Endodermal cell (in vitro differentiated cells): Measurements from ENCODE around the gene DZIP3. TPM values are rescaled to one million over a fixed set of nuclear protein-coding genes. Genes with fewer than 3 reads are reported as not detected.

Experiments used
- DNase-seq: peaks from one replicate; pipeline ENCODE4 v3.0.0-alpha.2; 2017
- H3K27ac ChIP-seq: 2 replicates; pipeline ENCODE4 v1.5.1; 2013; ENCODE audit warnings: mild to moderate bottlenecking, low read depth, low read length, moderate library complexity
- H3K27me3 ChIP-seq: 2 replicates; pipeline ENCODE4 v1.6.1; 2013; ENCODE audit warnings: mild to moderate bottlenecking, low read length, moderate library complexity; ENCODE audit not compliant: insufficient read depth, control insufficient read depth, poor library complexity, severe bottlenecking
- H3K36me3 ChIP-seq: 2 replicates; pipeline ENCODE4 v1.7.0; 2013; ENCODE audit warnings: mild to moderate bottlenecking, low read length, moderate library complexity; ENCODE audit not compliant: control insufficient read depth, insufficient read depth
- H3K4me1 ChIP-seq: one replicate; pipeline ENCODE4 v1.7.0; 2013; ENCODE audit warnings: low read length; ENCODE audit not compliant: control insufficient read depth, insufficient read depth
- H3K4me3 ChIP-seq: 2 replicates; pipeline ENCODE4 v1.5.1; 2013; ENCODE audit warnings: mild to moderate bottlenecking, low read length, moderate library complexity
- H3K9ac ChIP-seq: 2 replicates; pipeline ENCODE4 v1.6.1; 2013; ENCODE audit warnings: mild to moderate bottlenecking, low read length, moderate library complexity; ENCODE audit not compliant: poor library complexity, severe bottlenecking; ENCODE audit errors: extremely low read depth
- H3K9me3 ChIP-seq: 2 replicates; pipeline ENCODE4 v1.6.1; 2013; ENCODE audit warnings: mild to moderate bottlenecking, low read length, moderate library complexity; ENCODE audit not compliant: control insufficient read depth
- H3K27ac Mint-ChIP-seq: 2 replicates; pipeline ENCODE4 v1.8.0; 2020; ENCODE audit warnings: mixed read lengths
- H3K27me3 Mint-ChIP-seq: 2 replicates; pipeline ENCODE4 v1.8.0; 2021; ENCODE audit warnings: mild to moderate bottlenecking, mixed read lengths; ENCODE audit not compliant: insufficient read depth
- H3K36me3 Mint-ChIP-seq: 2 replicates; pipeline ENCODE4 v1.8.0; 2020; ENCODE audit warnings: low read depth, mixed read lengths
- H3K4me1 Mint-ChIP-seq: 2 replicates; pipeline ENCODE4 v1.8.0; 2020; ENCODE audit warnings: mixed read lengths
- H3K4me3 Mint-ChIP-seq: 2 replicates; pipeline ENCODE4 v1.8.0; 2020; ENCODE audit warnings: mild to moderate bottlenecking, moderate library complexity, mixed read lengths
- H3K9me3 Mint-ChIP-seq: 2 replicates; pipeline ENCODE4 v1.8.0; 2020; ENCODE audit warnings: mild to moderate bottlenecking, mixed read lengths
- CTCF ChIP-seq: fragments of 200-600 bp; sonication (generic); conservative IDR thresholded peaks from 2 replicates; pipeline ENCODE4 v1.5.0; 2021; ENCODE audit warnings: antibody characterized with exemption, mild to moderate bottlenecking
- WGBS, 2 experiments: methylation state at CpG; one replicate each; pipeline versions ENCODE4 v1.1.5 to v1.1.7; 2013; ENCODE audit warnings: missing lambda C conversion rate in 2 of 2, mixed read lengths in 1 of 2; ENCODE audit not compliant: insufficient coverage in 1 of 2, insufficient read length in 1 of 2; 5-methylcytosine and 5-hydroxymethylcytosine counted together
- long read RNA-seq, 4 experiments: library from polyadenylated mRNA in 2 of 4; library from RNA in 1 of 4; library from capped mRNA in 1 of 4; stranded (forward) in 3 of 4; unstranded in 1 of 4; transcript quantifications; one replicate each; pipeline ENCODE4 v2.0.0, GENCODE V29; 2020 to 2021; ENCODE audit warnings: inconsistent platforms in 1 of 4
- polyA plus RNA-seq, 2 experiments: library from polyadenylated mRNA; stranded (reverse); fragments of 50-300 nt; gene quantifications; one replicate each; pipeline ENCODE4 v1.2.3, GENCODE V29; 2013
- total RNA-seq, 2 donors: library from RNA; stranded (reverse); fragmentation: NEBNext Ultra II Directional in 1 of 2; extraction: Animal tissue kit (Norgen Biotek cat#: 25700) in 1 of 2; gene quantifications; 2 replicates in 1 of 2; 3 replicates in 1 of 2; pipeline ENCODE4 v1.2.1, GENCODE V29; 2021

Gene DZIP3
- total RNA-seq, result 10 to 100 TPM; 24.2 to 40.8 TPM
- 31.0 TPM for polyA plus RNA-seq (2013, experiment 1 of 2)
- polyA plus RNA-seq (2013, experiment 2 of 2), result 28.3 TPM
- long read RNA-seq, experiment 1, partial matches to known transcripts, result 9 of 17 reads
- long read RNA-seq, experiment 1, other reads (novel, unspliced or antisense), result 8 of 17 reads
- long read RNA-seq, experiment 2, full-length matches to known transcripts, result 22 of 70 reads
- long read RNA-seq, experiment 2, partial matches to known transcripts, result 20 of 70 reads
- long read RNA-seq, experiment 2, other reads (novel, unspliced or antisense), result 28 of 70 reads
- long read RNA-seq, experiment 3, full-length matches to known transcripts, result 19 of 133 reads
- long read RNA-seq, experiment 3, partial matches to known transcripts, result 95 of 133 reads
- long read RNA-seq, experiment 3, other reads (novel, unspliced or antisense), result 19 of 133 reads
- long read RNA-seq, experiment 4, partial matches to known transcripts, result 7 of 8 reads
- long read RNA-seq, experiment 4, other reads (novel, unspliced or antisense), result 1 of 8 reads

- Histone ChIP-seq H3K27ac (peak within 1 kb of the TSS; percentile 93), H3K27me3 (no peaks in the 10 kb centered on the region), H3K9ac (peak within 1 kb of the TSS; percentile 95), H3K4me3 (peak within 1 kb of the TSS; percentile 96), H3K9me3 (no peaks in the 10 kb centered on the region), H3K4me1 (peaks cover 2% of the 10 kb centered on the region), H3K36me3 (peaks cover 2% of the 10 kb centered on the region)
- Mint-ChIP-seq H3K27me3 (no peaks in the 10 kb centered on the region), H3K4me3 (peak within 1 kb of the TSS; percentile 93), H3K4me1 (peaks cover 25% of the 10 kb centered on the region), H3K36me3 (peaks cover 3% of the 10 kb centered on the region), H3K27ac (peak within 1 kb of the TSS; percentile 99), H3K9me3 (no peaks in the 10 kb centered on the region)
- DNase-seq, result peak; percentile 99
- peak; percentile 12 for TF ChIP-seq CTCF
- WGBS, 2 experiments, result 0% methylated on average over 24 to 59 of the region's 59 CpGs
Observed at GRCh38 chr3:108589081-108589997, at the start of gene DZIP3, which contains the start of gene CIP2A. Gene DZIP3, plus strand, starts transcription at chr3:108589722. Its CDS starts 15,685 bp downstream, at chr3:108605407. Gene CIP2A, minus strand, starts transcription at chr3:108589438. Its CDS starts 63 bp downstream, at chr3:108589375.

GRCh38 chr3:108546247-108546646, 43.3 kb upstream of the DZIP3 start:
- H3K27me3 Mint-ChIP-seq, result no peaks in the 10 kb centered on the region
- no peak overlapping the region for H3K27ac Mint-ChIP-seq
- DNase-seq, result no peak
- H3K27ac ChIP-seq, result no peak overlapping the region
- H3K27me3 ChIP-seq, result no peaks in the 10 kb centered on the region
- H3K9me3 Mint-ChIP-seq, result no peaks in the 10 kb centered on the region
- H3K9me3 ChIP-seq, result no peaks in the 10 kb centered on the region
- WGBS, 2 experiments, result 94 to 100% methylated on average over 1 of the region's 1 CpG
- peaks cover 33% of the 10 kb centered on the region for H3K36me3 ChIP-seq
- H3K9ac ChIP-seq, result no peak overlapping the region
- peaks cover 26% of the 10 kb centered on the region for H3K36me3 Mint-ChIP-seq
- H3K4me3 ChIP-seq, result no peak overlapping the region
- H3K4me3 Mint-ChIP-seq, result no peak overlapping the region
- no peaks in the 10 kb centered on the region for H3K4me1 ChIP-seq
- no peaks in the 10 kb centered on the region for H3K4me1 Mint-ChIP-seq
- TF ChIP-seq CTCF, result no peak

DNA sequence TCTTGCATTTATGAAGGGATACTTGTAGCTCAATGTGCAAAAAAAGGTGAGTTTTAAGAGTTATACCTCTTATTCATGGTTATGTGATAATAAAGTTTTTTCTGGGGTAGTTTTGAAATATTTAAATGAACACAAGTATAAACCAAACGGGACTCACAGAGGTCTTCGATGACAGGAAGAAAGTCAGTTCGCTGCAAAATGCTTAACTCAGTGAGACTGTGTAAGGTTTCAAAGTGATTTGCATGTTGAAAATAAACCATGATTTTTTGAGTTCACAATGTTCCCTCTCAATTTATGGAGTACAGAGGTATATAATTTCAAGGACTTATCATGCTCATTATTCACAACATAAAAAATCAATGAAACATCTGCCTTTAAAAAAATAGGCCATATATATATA, 42.8 kb upstream of the DZIP3 start:
- peaks cover 37% of the 10 kb centered on the region for H3K36me3 ChIP-seq
- H3K27me3 ChIP-seq, result no peaks in the 10 kb centered on the region
- no peak overlapping the region for H3K4me3 ChIP-seq
- no peaks in the 10 kb centered on the region for H3K9me3 ChIP-seq
- H3K27ac ChIP-seq, result no peak overlapping the region
- no peaks in the 10 kb centered on the region for H3K4me1 ChIP-seq
- no peak for TF ChIP-seq CTCF
- H3K9ac ChIP-seq, result no peak overlapping the region
- 90 to 93% methylated on average over 2 to 3 of the region's 3 CpGs for WGBS, 2 experiments
- Mint-ChIP-seq H3K4me1 (no peaks in the 10 kb centered on the region), H3K27ac (no peak overlapping the region), H3K27me3 (no peaks in the 10 kb centered on the region), H3K36me3 (peaks cover 26% of the 10 kb centered on the region), H3K4me3 (no peak overlapping the region), H3K9me3 (no peaks in the 10 kb centered on the region)
- DNase-seq, result no peak
